ENCODE measurements around the gene PIWIL1. TPM values are rescaled to one million over a fixed set of nuclear protein-coding genes. Genes with fewer than 3 reads are reported as not detected.
A peak's percentile ranks its signal among the peaks of the same experiment; 100 is the strongest.

Gene PIWIL1
- total RNA-seq, 1 experiment from 2014 or later: not detected

GRCh38 chr12:130330685-130331084 lies 7.0 kb upstream of the PIWIL1 start:
- TF ChIP-seq, protein P1, sequence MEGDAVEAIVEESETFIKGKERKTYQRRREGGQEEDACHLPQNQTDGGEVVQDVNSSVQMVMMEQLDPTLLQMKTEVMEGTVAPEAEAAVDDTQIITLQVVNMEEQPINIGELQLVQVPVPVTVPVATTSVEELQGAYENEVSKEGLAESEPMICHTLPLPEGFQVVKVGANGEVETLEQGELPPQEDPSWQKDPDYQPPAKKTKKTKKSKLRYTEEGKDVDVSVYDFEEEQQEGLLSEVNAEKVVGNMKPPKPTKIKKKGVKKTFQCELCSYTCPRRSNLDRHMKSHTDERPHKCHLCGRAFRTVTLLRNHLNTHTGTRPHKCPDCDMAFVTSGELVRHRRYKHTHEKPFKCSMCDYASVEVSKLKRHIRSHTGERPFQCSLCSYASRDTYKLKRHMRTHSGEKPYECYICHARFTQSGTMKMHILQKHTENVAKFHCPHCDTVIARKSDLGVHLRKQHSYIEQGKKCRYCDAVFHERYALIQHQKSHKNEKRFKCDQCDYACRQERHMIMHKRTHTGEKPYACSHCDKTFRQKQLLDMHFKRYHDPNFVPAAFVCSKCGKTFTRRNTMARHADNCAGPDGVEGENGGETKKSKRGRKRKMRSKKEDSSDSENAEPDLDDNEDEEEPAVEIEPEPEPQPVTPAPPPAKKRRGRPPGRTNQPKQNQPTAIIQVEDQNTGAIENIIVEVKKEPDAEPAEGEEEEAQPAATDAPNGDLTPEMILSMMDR (conservative IDR thresholded peaks at IDR 0.05; ENCODE audit: low read depth, low read length): no peak
- TF ChIP-seq EZH2 (IDR thresholded peaks at IDR 0.05; ENCODE audit: borderline replicate concordance, low read depth, low read length, poor library complexity, severe bottlenecking): no peak
- POLR2A ChIA-PET (ENCODE audit: low non-redundant PET): no interaction called here
- BruUV-seq (replicated peaks): no TSS peak
- DNase-seq (ENCODE audit: low spot score): no peak
- H3K27ac ChIP-seq (ENCODE audit: low read depth, low read length, poor library complexity, severe bottlenecking): no peak overlapping the region
- CTCF ChIA-PET: no interaction called here
- no peaks in the 10 kb centered on the region for H3K36me3 ChIP-seq (ENCODE audit: insufficient read depth, low read length, poor library complexity, severe bottlenecking)
- no peaks in the 10 kb centered on the region for H3K4me1 ChIP-seq (ENCODE audit: insufficient read depth, low read length, poor library complexity, severe bottlenecking)
- no peak overlapping the region for H3K4me3 ChIP-seq (ENCODE audit: low read depth, low read length, poor library complexity, severe bottlenecking)
- no peaks in the 10 kb centered on the region for H3K9me3 ChIP-seq (ENCODE audit: low read depth, low read length, poor library complexity, severe bottlenecking)
- intact Hi-C loops (cut with micrococcal nuclease; ENCODE audit: unreplicated experiment): no loop called here
- peaks cover 53% of the 10 kb centered on the region for H3K27me3 ChIP-seq (replicated peaks; ENCODE audit: insufficient read depth, low read depth, low read length, poor library complexity)

DNA sequence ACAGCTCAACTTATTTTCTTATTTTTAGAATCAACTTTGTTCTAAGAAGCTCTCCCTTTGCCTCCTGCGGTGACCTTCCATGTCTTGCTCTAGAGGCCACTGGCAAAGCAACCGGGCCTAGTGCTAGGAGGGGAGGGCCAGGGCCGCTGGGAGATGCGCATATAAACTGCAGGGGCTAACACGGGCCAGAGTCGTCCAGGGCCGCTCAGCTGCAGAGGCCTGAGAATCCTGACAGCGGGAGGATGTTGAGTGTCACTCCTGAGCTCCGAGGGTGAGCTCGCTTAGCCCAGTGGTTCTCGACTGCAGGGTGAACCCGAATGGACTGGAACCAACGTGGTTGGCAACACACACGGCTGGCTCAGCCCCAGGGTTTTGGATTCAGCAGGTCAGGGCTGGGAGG lies 6.5 kb upstream of the PIWIL1 start:
- no peak for TF ChIP-seq EZH2 (IDR thresholded peaks at IDR 0.05; ENCODE audit: borderline replicate concordance, low read depth, low read length, poor library complexity, severe bottlenecking)
- TF ChIP-seq, protein P1 (conservative IDR thresholded peaks at IDR 0.05; ENCODE audit: low read depth, low read length): no peak
- intact Hi-C loops (cut with micrococcal nuclease; ENCODE audit: unreplicated experiment): no loop called here
- CTCF ChIA-PET: no interaction called here
- Histone ChIP-seq H3K9me3 (ENCODE audit: low read depth, low read length, poor library complexity, severe bottlenecking) (no peaks in the 10 kb centered on the region), H3K4me3 (ENCODE audit: low read depth, low read length, poor library complexity, severe bottlenecking) (no peak overlapping the region), H3K27me3 (replicated peaks; ENCODE audit: insufficient read depth, low read depth, low read length, poor library complexity) (peaks cover 53% of the 10 kb centered on the region), H3K4me1 (ENCODE audit: insufficient read depth, low read length, poor library complexity, severe bottlenecking) (no peaks in the 10 kb centered on the region), H3K27ac (ENCODE audit: low read depth, low read length, poor library complexity, severe bottlenecking) (no peak overlapping the region), H3K36me3 (ENCODE audit: insufficient read depth, low read length, poor library complexity, severe bottlenecking) (no peaks in the 10 kb centered on the region)
- no TSS peak for BruUV-seq (replicated peaks)
- DNase-seq (ENCODE audit: low spot score): no peak
- POLR2A ChIA-PET (ENCODE audit: low non-redundant PET): no interaction called here

DNA sequence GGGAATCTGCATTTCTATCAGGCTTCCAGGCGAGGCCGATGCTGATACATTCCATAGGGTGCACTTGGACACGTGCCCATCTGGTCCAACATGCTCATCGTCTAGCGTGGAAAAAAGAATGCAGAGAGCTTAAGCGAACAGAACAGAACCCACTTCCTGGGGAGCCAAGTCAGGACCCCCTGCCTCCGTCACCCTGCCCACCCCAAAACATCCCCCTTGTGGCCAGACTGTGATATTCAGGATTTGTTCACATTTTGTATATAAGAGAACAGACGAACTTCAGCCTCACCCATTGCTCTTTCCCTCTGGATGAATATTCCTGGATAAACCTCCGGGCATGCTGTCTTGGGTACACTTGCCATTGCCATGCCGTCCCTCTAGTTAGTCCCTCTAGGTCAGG lies 4.3 kb upstream of the PIWIL1 start:
- BruUV-seq (replicated peaks): no TSS peak
- Histone ChIP-seq H3K9me3 (ENCODE audit: low read depth, low read length, poor library complexity, severe bottlenecking) (no peaks in the 10 kb centered on the region), H3K27ac (ENCODE audit: low read depth, low read length, poor library complexity, severe bottlenecking) (no peak overlapping the region), H3K4me1 (ENCODE audit: insufficient read depth, low read length, poor library complexity, severe bottlenecking) (no peaks in the 10 kb centered on the region), H3K27me3 (replicated peaks; ENCODE audit: insufficient read depth, low read depth, low read length, poor library complexity) (peaks cover 37% of the 10 kb centered on the region), H3K4me3 (ENCODE audit: low read depth, low read length, poor library complexity, severe bottlenecking) (no peak overlapping the region), H3K36me3 (ENCODE audit: insufficient read depth, low read length, poor library complexity, severe bottlenecking) (no peaks in the 10 kb centered on the region)
- POLR2A ChIA-PET (ENCODE audit: low non-redundant PET): no interaction called here
- CTCF ChIA-PET: no interaction called here
- intact Hi-C loops (cut with micrococcal nuclease; ENCODE audit: unreplicated experiment): no loop called here
- TF ChIP-seq EZH2 (IDR thresholded peaks at IDR 0.05; ENCODE audit: borderline replicate concordance, low read depth, low read length, poor library complexity, severe bottlenecking): no peak
- TF ChIP-seq, protein P1 (conservative IDR thresholded peaks at IDR 0.05; ENCODE audit: low read depth, low read length): 0 out of 2 replicates have a peak, but pooled peaks have one; percentile 17
- DNase-seq (ENCODE audit: low spot score): no peak
